Esophagus squamous epithelium (tissue), 5 donors: ENCODE results near the gene SRC. TPM values are rescaled to one million over a fixed set of nuclear protein-coding genes. Genes with fewer than 3 reads are reported as not detected.

Experiments
- DNase-seq: peaks from one replicate; lab custom pipeline; 2025; lab: John Stamatoyannopoulos, UW
- H3K27ac ChIP-seq, 4 donors: fragments of 200-600 bp; sonication (generic); one replicate each; pipeline ENCODE4 v1.5.1; 2016 to 2019; ENCODE audit warnings: mild to moderate bottlenecking in 1 of 4
- H3K27me3 ChIP-seq, 4 donors: fragments of 200-600 bp; sonication (generic); 1 replicate in 3 of 4; 2 replicates in 1 of 4; pipeline versions ENCODE4 v1.5.1 to v1.6.0; 2017 to 2021; ENCODE audit warnings: antibody characterized with exemption in 1 of 4
- H3K36me3 ChIP-seq, 3 donors: fragments of 200-600 bp; sonication (generic); one replicate each; pipeline ENCODE4 v1.5.1; 2016 to 2019
- H3K4me1 ChIP-seq, 3 donors: fragments of 200-600 bp; sonication (generic); one replicate each; pipeline ENCODE4 v1.5.1; 2017 to 2019
- H3K4me3 ChIP-seq, 4 donors: fragments of 200-600 bp; sonication (generic); 1 replicate in 3 of 4; 2 replicates in 1 of 4; pipeline ENCODE4 v1.5.1; 2016 to 2019; ENCODE audit warnings: mild to moderate bottlenecking in 2 of 4, moderate library complexity in 1 of 4
- H3K9me3 ChIP-seq, 3 donors: fragments of 200-600 bp; sonication (generic); one replicate each; pipeline ENCODE4 v1.5.1; 2016 to 2019
- CTCF ChIP-seq, 6 experiments: fragments of 450-650 bp in 4 of 6; fragments of 200-600 bp in 2 of 6; sonication (generic) in 2 of 6; IDR thresholded peaks; one replicate each; pipeline ENCODE4 v1.5.1; 2016 to 2019; ENCODE audit warnings: antibody characterized with exemption in 6 of 6, mild to moderate bottlenecking in 4 of 6, moderate library complexity in 4 of 6
- POLR2A ChIP-seq, 4 donors: fragments of 450-650 bp; IDR thresholded peaks; one replicate each; pipeline ENCODE4 v1.6.1; 2017; ENCODE audit warnings: antibody characterized with exemption in 4 of 4, mild to moderate bottlenecking in 4 of 4, moderate library complexity in 3 of 4
- WGBS, 2 donors: methylation state at CpG; one replicate each; pipeline ENCODE4 v1.1.5; 2018; 5-methylcytosine and 5-hydroxymethylcytosine counted together
- intact Hi-C: fragments of 100-400 bp; cut with DNase I; formaldehyde crosslinking; loops from one replicate; pipeline ENCODE4 v1.15.0; 2022
- total RNA-seq, 4 donors: library from RNA; depleted of rRNA; stranded (reverse); fragments of >200 nt; gene quantifications; one replicate each; pipeline ENCODE4 v1.1.0, GENCODE V29; 2016
- donor health status: DM: yes; HTN: yes; CAD: no.

The SRC gene
- total RNA-seq, 4 donors from 2014 or later: 32.4 to 46.5 (median 39.0) TPM

- no peaks in the 10 kb centered on the region for H3K9me3 ChIP-seq
- H3K4me1 ChIP-seq: no peaks in the 10 kb centered on the region
- no peak overlapping the region for H3K27ac ChIP-seq
- no peak for DNase-seq
- no peaks in the 10 kb centered on the region for H3K36me3 ChIP-seq
- H3K4me3 ChIP-seq: no peak overlapping the region
- no peak for TF ChIP-seq CTCF (IDR thresholded peaks at IDR 0.05)
- no peak for TF ChIP-seq POLR2A (IDR thresholded peaks at IDR 0.05)
- intact Hi-C loops: no loop called here
- peaks cover 0 to 12% (median 0%) of the 10 kb centered on the region in 4 donors for H3K27me3 ChIP-seq
- 81 to 83% methylated on average over 4 of the region's 6 CpGs for WGBS, 2 donors
Observed at GRCh38 chr20:37445041-37445440, 99.1 kb downstream of the SRC start.

- 71 to 72% methylated on average over 5 of the region's 5 CpGs for WGBS, 2 donors
- H3K36me3 ChIP-seq: no peaks in the 10 kb centered on the region
- DNase-seq: no peak
- H3K27ac ChIP-seq: no peak overlapping the region
- no peaks in the 10 kb centered on the region for H3K4me1 ChIP-seq
- H3K9me3 ChIP-seq: no peaks in the 10 kb centered on the region
- no peak for TF ChIP-seq CTCF (IDR thresholded peaks at IDR 0.05)
- no peak for TF ChIP-seq POLR2A (IDR thresholded peaks at IDR 0.05)
- H3K27me3 ChIP-seq: peaks cover 0 to 10% (median 0%) of the 10 kb centered on the region in 4 donors
- H3K4me3 ChIP-seq: no peak overlapping the region
- intact Hi-C loops: no loop called here
Observed at GRCh38 chr20:37446286-37447032, 100.5 kb downstream of the SRC start.

GRCh38 chr20:37447688-37448087, 101.7 kb downstream of the SRC start:
- intact Hi-C loops: no loop called here

GRCh38 chr20:37449276-37449675, 103.3 kb downstream of the SRC start:
- Histone ChIP-seq H3K27me3 (peaks cover 0 to 7% (median 0%) of the 10 kb centered on the region in 4 donors), H3K36me3 (no peaks in the 10 kb centered on the region), H3K9me3 (peaks cover 0 to 1% (median 0%) of the 10 kb centered on the region in 3 donors), H3K27ac (no peak overlapping the region), H3K4me1 (no peaks in the 10 kb centered on the region), H3K4me3 (no peak overlapping the region)
- TF ChIP-seq POLR2A (IDR thresholded peaks at IDR 0.05): no peak
- TF ChIP-seq CTCF (IDR thresholded peaks at IDR 0.05): no peak
- 67 to 75% methylated on average over 12 of the region's 12 CpGs for WGBS, 2 donors
- intact Hi-C loops: no loop called here
- DNase-seq: no peak

More at GRCh38 chr20:37447688-37448087, 101.7 kb downstream of the SRC start:
- WGBS, 2 donors: 65 to 84% methylated on average over 2 of the region's 3 CpGs
- Histone ChIP-seq H3K4me1 (no peaks in the 10 kb centered on the region), H3K4me3 (no peak overlapping the region), H3K27me3 (peaks cover 0 to 7% (median 0%) of the 10 kb centered on the region in 4 donors), H3K36me3 (no peaks in the 10 kb centered on the region), H3K9me3 (no peaks in the 10 kb centered on the region), H3K27ac (no peak overlapping the region)
- no peak for DNase-seq
- TF ChIP-seq POLR2A (IDR thresholded peaks at IDR 0.05): no peak
- no peak for TF ChIP-seq CTCF (IDR thresholded peaks at IDR 0.05)

GRCh38 chr20:37450344-37450743, 104.4 kb downstream of the SRC start:
- intact Hi-C loops: no loop called here
- H3K36me3 ChIP-seq: no peaks in the 10 kb centered on the region
- TF ChIP-seq CTCF (IDR thresholded peaks at IDR 0.05) (no peak), POLR2A (IDR thresholded peaks at IDR 0.05) (no peak)
- no peak overlapping the region for H3K4me3 ChIP-seq
- no peak overlapping the region for H3K27ac ChIP-seq
- no peak for DNase-seq
- peaks cover 0 to 11% (median 0%) of the 10 kb centered on the region in 4 donors for H3K27me3 ChIP-seq
- H3K4me1 ChIP-seq: no peaks in the 10 kb centered on the region
- H3K9me3 ChIP-seq: peaks cover 0 to 11% (median 0%) of the 10 kb centered on the region in 3 donors
